NCI-H345 treated with DMSO at 0.1 percent for 48 hours (cell line): ENCODE data around the gene SGPL1.
"Not testable (repeated sequence)": the region's sequence is repeated elsewhere in the genome, so short reads cannot be mapped to it uniquely, and the experiment has no call there.

Source experiments
- DNase-seq: peaks from one replicate; lab custom pipeline; 2025; ENCODE audit not compliant: unreplicated experiment; lab: John Stamatoyannopoulos, UW

SGPL1 gene, protein sequence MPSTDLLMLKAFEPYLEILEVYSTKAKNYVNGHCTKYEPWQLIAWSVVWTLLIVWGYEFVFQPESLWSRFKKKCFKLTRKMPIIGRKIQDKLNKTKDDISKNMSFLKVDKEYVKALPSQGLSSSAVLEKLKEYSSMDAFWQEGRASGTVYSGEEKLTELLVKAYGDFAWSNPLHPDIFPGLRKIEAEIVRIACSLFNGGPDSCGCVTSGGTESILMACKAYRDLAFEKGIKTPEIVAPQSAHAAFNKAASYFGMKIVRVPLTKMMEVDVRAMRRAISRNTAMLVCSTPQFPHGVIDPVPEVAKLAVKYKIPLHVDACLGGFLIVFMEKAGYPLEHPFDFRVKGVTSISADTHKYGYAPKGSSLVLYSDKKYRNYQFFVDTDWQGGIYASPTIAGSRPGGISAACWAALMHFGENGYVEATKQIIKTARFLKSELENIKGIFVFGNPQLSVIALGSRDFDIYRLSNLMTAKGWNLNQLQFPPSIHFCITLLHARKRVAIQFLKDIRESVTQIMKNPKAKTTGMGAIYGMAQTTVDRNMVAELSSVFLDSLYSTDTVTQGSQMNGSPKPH

DNA sequence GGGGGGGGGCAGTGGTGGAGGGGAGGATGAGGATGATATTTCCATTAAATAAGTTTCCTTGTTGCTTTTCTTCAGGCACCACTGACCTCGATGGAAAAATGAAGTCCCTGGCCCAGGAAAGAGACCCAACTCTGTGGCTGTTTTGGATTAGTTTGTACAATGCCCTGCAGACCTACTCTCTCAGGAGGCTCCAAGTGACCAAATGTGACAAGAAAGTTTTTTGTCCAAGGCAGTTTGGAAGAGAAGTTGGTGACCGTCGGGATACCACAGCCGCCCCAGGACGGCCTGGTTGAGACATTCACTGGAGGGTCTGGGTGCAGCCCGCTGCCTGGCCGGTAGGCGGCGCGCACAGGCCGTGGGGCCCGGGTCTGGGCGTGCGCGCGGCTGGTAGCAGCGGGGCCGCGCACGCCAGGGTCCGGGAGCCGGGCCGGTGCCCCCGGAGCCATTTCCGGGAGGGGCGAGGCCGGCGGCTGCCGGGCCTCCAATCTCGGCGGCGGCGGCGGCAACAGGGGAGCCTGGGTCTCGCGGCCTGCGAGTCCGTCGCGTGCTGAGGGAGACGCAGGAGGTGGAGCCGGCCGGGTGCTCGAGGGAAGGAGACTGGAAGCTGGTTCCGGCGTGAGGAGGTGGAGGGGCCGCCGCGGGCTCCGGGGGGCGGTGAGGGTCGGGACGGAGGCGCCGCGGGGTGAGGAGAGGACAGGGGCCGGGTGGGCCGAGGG lies at the start of gene SGPL1:
Gene SGPL1 (plus strand): TSS at position 445 of the 716 bp plus-strand sequence. CDS start 906 bp downstream, outside the sequence.
- DNase-seq: peak; percentile 42

DNA sequence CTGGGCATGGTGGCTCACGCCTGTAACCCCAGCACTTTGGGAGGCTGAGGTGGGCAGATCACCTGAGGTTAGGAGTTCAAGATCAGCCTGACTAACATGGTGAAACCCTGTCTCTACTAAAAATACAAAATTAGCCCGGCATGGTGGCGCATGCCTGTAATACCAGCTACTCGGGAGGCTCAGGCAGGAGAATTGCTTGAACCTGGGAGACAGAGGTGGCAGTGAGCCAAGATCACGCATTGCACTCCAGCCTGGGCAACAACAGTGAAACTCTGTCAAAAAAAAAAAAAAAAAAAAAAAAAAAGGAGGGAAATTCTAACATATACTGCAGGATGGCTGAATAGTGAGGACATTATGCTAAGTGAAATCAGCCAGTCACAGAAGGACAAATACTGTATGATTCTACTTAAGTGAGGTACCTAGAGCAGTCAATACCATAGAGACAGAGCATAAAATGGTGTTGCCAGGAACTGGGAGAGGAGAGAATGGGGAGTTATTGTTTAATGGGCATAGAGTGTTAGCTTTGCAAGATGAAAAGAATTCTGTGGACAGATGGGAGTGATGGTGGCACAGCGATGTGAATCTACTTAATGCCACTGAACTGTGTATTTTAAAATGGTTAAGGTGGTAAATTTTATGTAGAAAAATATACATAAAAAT lies 47.6 kb upstream of the SGPL1 start:
- DNase-seq: peak; percentile 7

DNA sequence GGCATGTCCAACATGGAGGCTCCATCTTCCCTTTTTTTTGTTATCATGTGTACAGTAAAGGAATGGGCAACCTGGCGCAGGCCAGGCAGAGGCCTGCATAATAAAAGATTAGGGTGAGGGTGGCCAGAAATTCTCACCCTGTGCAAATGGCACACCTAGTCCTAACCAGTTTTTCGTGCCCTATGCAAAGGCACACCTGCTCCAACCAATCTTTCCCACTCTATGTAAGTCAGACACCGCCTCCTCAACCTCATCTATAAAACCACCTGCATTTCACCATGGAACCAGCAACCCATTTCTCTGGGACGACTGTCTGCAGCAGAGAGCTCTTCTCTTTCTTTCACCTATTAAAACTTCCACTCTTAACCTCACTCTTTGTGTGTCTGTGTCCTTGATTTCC lies 46.6 kb upstream of the SGPL1 start:
- DNase-seq: no peak

DNA sequence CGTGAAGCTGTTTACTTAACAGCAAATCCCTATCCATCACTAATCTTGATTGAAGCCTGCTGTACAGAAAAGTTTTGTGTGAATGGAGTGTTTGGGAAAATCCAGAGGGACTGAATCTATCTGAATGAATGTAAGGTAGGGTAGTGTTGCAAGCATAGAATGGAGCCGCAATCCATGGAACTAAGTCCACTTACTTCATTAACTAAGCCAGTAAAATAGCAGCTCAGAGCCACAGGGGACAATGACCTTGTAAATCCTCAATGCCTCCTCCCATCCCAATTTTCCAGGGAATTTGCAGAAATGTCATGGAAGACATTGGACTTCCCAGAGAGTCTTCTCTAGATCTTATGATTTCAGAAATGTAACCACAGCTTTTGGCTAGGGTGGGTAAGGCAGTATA lies 45.7 kb upstream of the SGPL1 start:
- no peak for DNase-seq

DNA sequence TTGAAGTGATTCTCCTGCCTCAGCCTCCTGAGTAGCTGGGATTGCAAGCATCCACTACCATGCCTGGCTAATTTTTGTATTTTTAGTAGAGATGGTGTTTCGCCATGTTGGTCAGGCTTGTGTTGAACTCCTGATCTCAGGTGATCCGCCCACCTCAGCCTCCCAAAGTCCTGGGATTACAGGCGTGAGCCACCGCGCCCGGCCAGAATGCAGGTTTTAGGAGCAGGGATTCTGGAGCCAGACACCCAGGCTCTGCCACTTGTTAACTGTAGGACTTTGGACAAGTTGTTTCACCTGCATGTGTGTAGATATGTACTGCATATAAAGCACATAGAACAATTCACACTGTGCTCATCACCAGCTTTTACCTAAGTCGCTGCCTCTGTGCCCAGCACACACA lies 45.2 kb upstream of the SGPL1 start:
- DNase-seq: not testable (repeated sequence)

DNA sequence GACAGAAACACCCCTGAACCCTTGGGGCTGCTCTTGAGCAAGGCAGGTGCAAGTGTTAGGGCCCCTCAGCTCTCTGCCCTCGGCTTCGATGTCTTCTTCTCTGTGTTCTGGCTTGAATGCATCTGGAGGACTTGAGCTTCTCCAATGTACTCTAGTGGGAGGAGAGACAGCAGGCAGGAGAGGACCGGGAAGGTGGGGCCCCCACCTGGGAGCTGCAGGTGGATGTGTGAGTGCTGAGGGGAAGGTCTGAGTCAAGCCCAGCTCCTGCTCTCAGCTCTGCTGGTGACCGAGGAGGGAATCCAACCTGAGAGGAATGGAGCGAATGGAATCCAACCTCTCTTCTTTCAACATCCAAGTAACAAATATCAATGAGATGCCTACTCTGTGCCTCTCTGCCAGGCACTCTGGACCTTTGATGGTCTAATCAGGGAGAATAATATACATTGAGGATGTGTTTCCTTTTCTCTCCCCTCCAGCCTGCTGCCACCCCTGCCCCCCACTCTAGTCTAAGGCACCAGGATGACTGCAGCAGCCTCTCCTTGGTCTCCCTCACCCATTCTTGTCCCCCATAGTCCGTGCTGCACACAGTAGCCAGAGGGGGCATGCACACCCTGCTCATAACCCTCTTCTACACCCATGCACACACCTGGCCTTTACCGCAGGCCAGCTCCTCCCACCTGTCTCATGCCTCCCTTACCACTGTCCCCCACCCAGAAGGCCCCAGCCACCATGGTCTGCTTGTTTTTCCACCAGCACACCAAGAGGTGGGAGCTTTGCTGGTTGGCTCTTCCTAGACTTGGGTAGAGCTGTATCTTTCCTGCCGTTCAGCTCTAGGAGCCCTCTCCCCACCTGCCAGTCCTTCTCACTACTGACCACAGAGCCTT lies 44.2 kb upstream of the SGPL1 start:
- no peak for DNase-seq

DNA sequence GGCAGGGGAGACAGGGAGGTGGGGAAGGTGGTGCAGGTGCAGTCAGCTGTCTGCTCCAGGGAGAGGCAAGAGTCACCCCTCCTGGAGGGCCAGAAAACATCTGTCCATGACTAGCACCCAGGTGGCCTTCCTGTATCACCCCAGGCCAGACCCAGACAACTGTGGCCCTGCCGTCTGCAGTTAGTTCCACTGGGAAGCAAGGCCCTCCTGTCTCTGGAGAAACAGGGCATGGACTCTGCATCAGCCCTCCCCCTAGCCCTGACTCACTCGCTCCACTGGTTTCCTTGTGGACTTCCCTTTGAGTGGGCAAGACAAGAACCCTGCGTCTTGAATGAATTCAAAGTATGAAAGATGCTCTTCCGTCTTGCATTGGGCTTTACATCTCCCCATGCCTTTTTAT lies 43.1 kb upstream of the SGPL1 start:
- no peak for DNase-seq

DNA sequence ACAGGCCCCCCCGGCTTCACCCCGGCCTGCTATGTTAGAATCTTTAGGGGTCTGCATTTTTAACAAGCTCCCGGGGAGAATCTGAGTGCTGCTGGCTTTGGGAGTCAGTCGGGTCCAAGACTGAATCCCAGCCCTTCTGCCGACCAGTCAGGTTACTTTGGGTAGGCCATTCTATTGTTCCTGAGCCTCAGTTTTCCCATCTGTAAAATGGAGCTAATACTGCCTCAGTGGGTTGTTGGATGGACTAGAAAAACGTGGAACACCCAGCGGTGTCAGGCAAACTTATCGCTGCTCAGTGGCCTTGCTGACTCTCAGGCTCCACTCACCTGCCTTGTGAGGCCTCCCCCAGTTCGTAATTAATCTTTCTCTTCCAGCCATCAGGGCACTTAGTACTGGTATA lies 42.3 kb upstream of the SGPL1 start:
- DNase-seq: no peak

DNA sequence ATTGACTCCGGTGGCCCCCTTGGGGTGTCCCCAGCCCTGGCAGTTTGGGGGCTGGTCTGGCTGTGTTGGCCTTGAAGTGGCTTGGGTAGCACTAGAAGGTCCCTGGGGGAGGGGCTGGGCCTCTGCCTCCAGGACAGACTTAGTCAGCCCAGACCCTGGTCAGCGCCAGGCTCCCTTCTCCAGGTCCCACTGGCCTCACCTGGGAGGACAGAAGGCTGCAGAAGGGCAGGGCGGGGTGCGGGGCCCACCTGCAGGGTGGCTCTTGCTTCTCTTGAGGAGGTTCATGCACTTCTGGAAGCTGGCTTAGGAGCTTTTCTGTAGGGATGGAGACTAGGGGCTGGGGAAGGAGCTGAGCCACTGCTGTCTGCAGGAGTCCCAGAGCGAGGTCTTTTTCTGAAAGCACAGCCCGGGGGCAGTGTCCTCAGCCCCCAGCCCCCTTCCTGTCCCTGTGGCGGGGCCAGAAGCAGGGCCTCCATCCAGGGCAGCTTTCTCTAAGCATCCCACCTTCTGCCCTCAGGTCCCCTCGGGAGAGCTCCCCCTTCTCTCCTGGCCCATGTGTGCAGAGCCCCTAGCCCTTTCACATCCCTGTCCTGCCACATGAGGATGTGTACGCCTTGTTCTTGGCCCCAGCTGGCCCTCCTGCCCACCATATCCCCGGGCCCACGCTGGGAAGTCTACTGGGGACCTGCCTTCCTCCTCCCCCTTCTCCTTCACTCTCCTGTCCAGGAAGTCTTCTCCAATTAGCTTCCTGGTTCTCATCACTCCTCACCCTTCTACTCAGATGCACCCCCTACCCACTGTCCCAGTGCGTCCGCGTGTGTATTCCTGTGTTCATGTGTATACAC lies 41.6 kb upstream of the SGPL1 start:
- no peak for DNase-seq

DNA sequence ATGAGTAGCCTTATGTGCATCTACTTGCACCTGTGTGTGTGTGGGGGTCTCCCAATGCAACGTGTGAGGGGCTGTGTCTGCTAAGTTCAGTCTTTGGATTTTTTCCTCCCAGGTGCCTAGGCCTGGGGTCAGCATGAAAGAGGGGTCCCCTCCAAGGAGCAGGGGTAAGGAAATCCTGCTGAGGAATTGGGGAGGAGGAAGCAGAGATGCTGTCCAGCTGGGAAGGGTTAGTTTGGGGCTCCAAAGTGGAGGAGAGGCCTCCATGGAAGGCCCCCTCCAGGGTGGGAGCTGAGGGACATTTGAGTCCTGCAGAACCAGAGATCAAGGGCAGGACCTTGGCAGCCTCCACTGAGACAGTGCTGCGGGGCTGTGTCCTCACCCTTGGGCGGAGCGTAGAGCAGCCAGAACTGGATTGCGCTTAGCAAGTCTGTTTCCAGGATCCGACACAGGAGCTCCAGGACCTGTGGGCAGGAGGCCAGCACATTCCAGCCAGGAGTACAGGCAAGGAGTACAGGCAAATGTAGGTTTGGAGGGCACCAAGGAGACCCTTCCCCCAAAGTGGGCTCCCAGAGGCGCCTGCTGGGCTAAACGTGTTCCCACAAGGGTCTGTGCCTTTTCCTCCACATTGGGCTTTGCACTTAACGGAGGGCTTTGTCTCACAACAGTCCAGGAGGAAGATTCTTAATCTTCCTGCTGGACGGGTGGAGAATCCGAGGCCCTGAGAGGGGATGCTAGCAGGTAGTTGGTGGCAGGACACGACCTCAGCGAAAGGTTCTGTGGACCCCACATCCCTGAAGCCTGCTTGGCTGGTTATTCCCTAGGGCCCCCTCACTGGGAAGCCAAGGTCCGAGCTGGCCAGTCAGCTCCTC lies 40.7 kb upstream of the SGPL1 start:
- no peak for DNase-seq

DNA sequence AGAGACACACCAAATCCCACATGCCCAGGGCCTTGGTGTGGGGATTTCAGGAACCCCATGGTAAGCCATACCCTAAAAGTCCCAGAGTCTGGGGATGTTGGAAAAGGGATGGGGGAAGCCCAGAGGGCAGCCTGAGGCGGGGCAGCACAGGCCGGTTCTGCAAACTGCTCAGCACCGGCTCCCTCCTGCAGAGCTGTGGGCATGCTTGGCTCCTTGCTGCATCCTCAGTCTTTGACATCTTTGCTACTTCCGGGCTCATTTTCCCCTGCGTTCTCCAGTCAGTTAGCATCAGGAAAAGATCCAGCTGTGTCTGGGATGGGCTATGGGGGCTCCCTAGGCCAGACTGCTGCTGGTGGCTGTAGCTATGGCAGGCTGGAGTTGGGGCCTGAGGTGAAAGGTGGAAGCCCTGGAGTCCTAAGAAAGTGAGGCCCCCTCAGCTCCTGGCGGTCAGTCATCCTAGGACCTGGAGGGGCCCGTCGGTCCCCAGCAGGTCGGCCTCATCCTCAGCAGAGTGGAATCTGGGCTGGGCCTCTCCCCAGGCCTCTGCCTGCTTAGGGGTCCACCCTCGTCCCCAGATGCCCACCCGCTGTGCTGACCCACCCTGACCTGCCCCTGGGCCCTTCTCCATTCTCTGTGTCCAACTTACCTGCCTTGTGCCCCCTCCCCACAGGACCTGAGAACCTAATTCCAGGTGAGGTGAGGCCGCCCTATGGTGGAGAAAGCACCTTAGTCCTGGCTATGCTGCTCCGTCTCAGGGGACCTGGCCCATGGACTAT lies 39.9 kb upstream of the SGPL1 start:
- no peak for DNase-seq

DNA sequence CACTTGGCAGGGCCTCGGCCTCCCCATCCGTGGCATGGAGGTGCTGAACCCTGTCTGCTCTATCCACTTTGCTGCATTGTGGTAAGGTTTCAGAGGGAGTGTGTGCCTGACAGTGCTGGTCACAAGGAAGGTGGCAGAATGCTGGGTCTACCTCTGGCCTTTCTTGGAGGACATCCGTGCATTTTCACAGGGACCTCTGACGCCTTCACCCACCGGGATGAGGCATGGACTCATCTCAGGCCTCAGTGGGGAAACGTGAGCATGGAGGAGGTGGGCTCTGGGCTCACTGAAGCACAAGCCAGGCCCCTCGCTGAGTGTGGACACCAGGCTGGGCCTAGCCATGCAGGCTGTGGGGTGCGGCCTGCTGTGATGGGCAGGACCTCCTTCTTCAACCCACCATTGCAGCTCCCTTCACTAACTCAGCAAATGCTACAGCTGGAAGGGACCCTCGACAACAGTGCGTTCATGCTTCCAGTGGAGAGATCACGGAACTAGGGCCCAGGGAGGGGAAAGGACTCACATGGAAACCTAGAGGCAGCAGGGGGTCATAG lies 39.2 kb upstream of the SGPL1 start:
- DNase-seq: no peak

DNA sequence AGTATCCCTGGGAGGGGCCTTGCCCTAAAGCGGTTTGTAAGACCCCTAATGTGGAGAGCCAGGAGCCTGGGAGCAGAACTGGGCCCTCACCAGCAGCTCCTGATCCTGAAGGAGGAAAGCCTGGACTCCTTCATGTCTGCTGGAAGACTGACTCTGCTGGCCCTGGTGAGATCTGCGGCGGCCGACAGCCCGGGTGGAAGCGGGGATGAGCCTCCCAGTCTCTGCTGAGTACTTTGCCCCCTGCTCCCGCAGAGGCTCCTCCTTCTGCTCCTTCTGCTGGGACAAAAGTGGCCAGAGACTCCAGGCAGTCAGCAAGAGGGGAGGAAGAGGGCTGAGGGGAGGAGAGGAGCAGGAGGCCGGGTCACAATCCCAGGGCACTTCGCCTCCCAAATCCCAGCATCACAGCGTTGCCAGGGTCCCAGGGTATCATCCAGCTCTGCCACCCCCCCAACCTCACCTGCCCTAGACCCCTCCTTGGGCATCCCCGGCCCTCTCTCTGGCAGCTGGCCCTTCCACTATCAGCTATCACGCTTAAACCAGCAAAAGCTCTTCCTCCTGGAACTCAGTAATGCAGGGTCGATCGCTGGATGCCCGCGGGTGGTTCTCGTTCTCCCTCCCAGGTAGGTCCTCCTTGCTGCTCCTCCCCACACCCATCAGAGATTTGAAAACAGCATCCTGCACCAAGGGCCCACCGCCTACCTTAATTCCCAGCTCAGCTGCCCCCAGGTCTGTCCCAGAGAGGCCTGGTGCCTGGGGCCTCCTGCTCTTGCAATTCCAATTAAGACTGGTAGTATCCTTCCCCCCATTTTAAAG lies 38.5 kb upstream of the SGPL1 start:
- DNase-seq: no peak

DNA sequence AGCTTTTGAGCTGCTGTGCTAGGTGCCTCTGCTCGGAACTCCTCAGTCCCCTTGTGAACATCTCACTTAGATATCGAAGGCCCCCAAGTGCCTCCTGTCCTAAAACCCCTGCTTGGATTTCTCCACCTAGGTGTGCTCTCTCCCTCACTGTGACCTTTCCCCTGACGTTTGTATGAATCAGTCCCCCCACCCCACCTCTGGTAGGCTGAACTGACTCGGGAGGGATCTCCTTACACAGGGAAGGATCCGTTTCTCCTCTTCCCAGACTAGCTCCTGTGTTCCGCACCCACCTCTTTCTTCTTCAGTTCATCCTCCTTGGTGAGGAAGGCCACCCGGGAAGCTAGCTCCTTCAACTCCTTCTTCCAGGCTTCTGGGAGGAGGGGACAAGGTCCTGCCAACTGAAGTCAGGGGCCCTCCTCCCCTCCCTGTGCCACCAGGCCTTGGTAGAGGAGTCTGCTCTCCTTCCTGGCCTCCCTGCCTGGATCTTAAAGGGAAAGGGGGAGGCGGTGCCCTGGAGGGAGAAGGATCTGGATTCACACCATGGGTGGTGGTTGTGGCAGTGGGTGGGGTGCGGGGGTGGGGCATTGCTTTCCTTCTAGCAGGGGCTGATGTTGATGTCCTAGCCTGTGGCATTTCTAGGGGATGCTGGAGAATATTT lies 37.4 kb upstream of the SGPL1 start:
- no peak for DNase-seq

DNA sequence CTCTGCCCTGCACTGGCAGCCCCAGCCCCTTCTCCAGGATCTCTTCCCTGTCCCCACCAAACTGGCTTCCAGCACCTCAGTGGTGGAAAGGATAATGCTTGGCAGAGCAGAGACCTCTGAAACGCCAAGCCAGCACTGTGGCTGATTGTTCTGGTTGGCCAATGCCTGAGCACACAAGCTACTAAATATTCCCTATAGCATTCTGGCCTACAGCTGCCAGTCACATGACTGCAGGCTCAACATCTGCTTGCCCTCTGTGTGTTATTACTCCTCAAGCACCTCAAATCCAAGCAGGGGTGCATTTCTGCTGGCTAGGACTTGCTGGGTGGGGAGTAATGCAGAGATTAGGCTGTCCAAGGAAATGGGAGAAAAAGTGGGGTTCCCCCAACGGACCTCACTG lies 36.7 kb upstream of the SGPL1 start:
- no peak for DNase-seq
